MM.1S (cell line): ENCODE data around the gene CDC123.
"Not testable (repeated sequence)": the region's sequence is repeated elsewhere in the genome, so short reads cannot be mapped to it uniquely, and the experiment has no call there.

Experiments used
- DNase-seq: peaks from one replicate; pipeline ENCODE4 v3.0.0-alpha.2; 2015
- H2AFZ ChIP-seq: fragments of 300-600 bp; sonication (generic); 2 replicates; pipeline ENCODE4 v1.6.0; 2016; ENCODE audit warnings: antibody characterized with exemption, low read length
- H3F3A ChIP-seq: fragments of 300-600 bp; sonication (generic); 2 replicates; pipeline ENCODE4 v1.6.1; 2016; ENCODE audit warnings: mild to moderate bottlenecking, antibody characterized with exemption, low read length, moderate library complexity, mixed read lengths; ENCODE audit not compliant: insufficient read depth
- H3K27ac ChIP-seq: fragments of 300-600 bp; sonication (generic); 2 replicates; pipeline ENCODE4 v1.5.1; 2016; ENCODE audit warnings: mild to moderate bottlenecking, low read length
- H3K27me3 ChIP-seq: fragments of 300-600 bp; sonication (generic); replicated peaks from 2 replicates; pipeline ENCODE4 v1.6.0; 2016; ENCODE audit warnings: low read length; ENCODE audit not compliant: insufficient read depth
- H3K36me3 ChIP-seq: fragments of 300-600 bp; sonication (generic); replicated peaks from 2 replicates; pipeline ENCODE4 v1.6.1; 2016; ENCODE audit warnings: mild to moderate bottlenecking, low read length, mixed read lengths; ENCODE audit not compliant: insufficient read depth
- H3K4me1 ChIP-seq: fragments of 300-600 bp; sonication (generic); 2 replicates; pipeline ENCODE4 v1.6.1; 2016; ENCODE audit warnings: low read length, mixed read lengths
- H3K4me2 ChIP-seq: fragments of 300-600 bp; sonication (generic); 2 replicates; pipeline ENCODE4 v1.6.0; 2016; ENCODE audit warnings: low read depth, low read length
- H3K4me3 ChIP-seq: fragments of 300-600 bp; sonication (generic); 2 replicates; pipeline ENCODE4 v1.5.1; 2016; ENCODE audit warnings: low read length, mixed read lengths
- H3K79me2 ChIP-seq: fragments of 300-600 bp; sonication (generic); 2 replicates; pipeline ENCODE4 v1.6.1; 2016; ENCODE audit warnings: mixed run types, low read length, mixed read lengths
- H3K9ac ChIP-seq: fragments of 300-600 bp; sonication (generic); 2 replicates; pipeline ENCODE4 v1.6.1; 2016; ENCODE audit warnings: low read length, mixed read lengths
- H3K9me2 ChIP-seq: fragments of 300-600 bp; sonication (generic); replicated peaks from 2 replicates; pipeline ENCODE4 v1.6.1; 2016; ENCODE audit warnings: mild to moderate bottlenecking, low read length, mixed read lengths; ENCODE audit not compliant: insufficient read depth
- H3K9me3 ChIP-seq: fragments of 300-600 bp; sonication (generic); replicated peaks from 2 replicates; pipeline ENCODE4 v1.6.1; 2016; ENCODE audit warnings: mild to moderate bottlenecking, low read length, mixed read lengths; ENCODE audit not compliant: insufficient read depth
- H4K20me1 ChIP-seq: fragments of 300-600 bp; sonication (generic); 2 replicates; pipeline ENCODE4 v1.6.1; 2016; ENCODE audit warnings: mild to moderate bottlenecking, low read length, moderate library complexity, mixed read lengths; ENCODE audit not compliant: insufficient read depth
- CTCF ChIP-seq: fragments of 300-600 bp; sonication (generic); IDR thresholded peaks from 2 replicates; pipeline ENCODE4 v1.5.1; 2016; ENCODE audit warnings: antibody characterized with exemption, low read length, mixed read lengths
- EZH2 ChIP-seq: fragments of 300-600 bp; sonication (generic); optimal IDR thresholded peaks from 2 replicates; pipeline ENCODE3; 2017; ENCODE audit warnings: low read depth, mild to moderate bottlenecking, antibody characterized with exemption, low read length, mixed read lengths
- EZH2phosphoT487 ChIP-seq: fragments of 300-600 bp; sonication (generic); IDR thresholded peaks from 2 replicates; pipeline ENCODE4 v1.6.1; 2018; ENCODE audit warnings: antibody characterized with exemption, low read length

The CDC123 gene

GRCh38 chr10:12250181-12250580 lies 54.2 kb downstream of the CDC123 start:
- H3K36me3 ChIP-seq: no peaks in the 10 kb centered on the region
- DNase-seq: no peak
- TF ChIP-seq EZH2: no peak
- TF ChIP-seq EZH2phosphoT487: no peak
- TF ChIP-seq CTCF: no peak
- H3K9me2 ChIP-seq: no peaks in the 10 kb centered on the region
- no peak overlapping the region for H2AFZ ChIP-seq
- no peak overlapping the region for H3K27ac ChIP-seq
- no peaks in the 10 kb centered on the region for H3K27me3 ChIP-seq
- no peaks in the 10 kb centered on the region for H3K9me3 ChIP-seq
- H3K9ac ChIP-seq: no peak overlapping the region
- no peaks in the 10 kb centered on the region for H4K20me1 ChIP-seq
- H3K4me3 ChIP-seq: no peak overlapping the region
- no peaks in the 10 kb centered on the region for H3F3A ChIP-seq
- no peak overlapping the region for H3K4me2 ChIP-seq
- H3K4me1 ChIP-seq: no peaks in the 10 kb centered on the region
- H3K79me2 ChIP-seq: no peaks in the 10 kb centered on the region

- not testable (repeated sequence) for H3K27me3 ChIP-seq, H3K27ac ChIP-seq, H3K36me3 ChIP-seq, H3K4me2 ChIP-seq, H3F3A ChIP-seq, H4K20me1 ChIP-seq, H3K9ac ChIP-seq, H3K4me1 ChIP-seq, H3K9me3 ChIP-seq, H3K79me2 ChIP-seq, H2AFZ ChIP-seq, H3K9me2 ChIP-seq, DNase-seq, H3K4me3 ChIP-seq
These were observed 54.7 kb downstream of the CDC123 start for GRCh38 chr10:12250702-12251101.

GRCh38 chr10:12251581-12251980 lies 55.6 kb downstream of the CDC123 start:
- no peak overlapping the region for H3K27ac ChIP-seq
- no peak for DNase-seq
- H3F3A ChIP-seq: no peaks in the 10 kb centered on the region
- no peaks in the 10 kb centered on the region for H3K36me3 ChIP-seq
- TF ChIP-seq EZH2phosphoT487 (no peak), EZH2 (no peak), CTCF (no peak)
- H3K9me3 ChIP-seq: no peaks in the 10 kb centered on the region
- no peaks in the 10 kb centered on the region for H4K20me1 ChIP-seq
- no peak overlapping the region for H2AFZ ChIP-seq
- no peaks in the 10 kb centered on the region for H3K9me2 ChIP-seq
- H3K4me3 ChIP-seq: no peak overlapping the region
- no peak overlapping the region for H3K9ac ChIP-seq
- H3K4me2 ChIP-seq: no peak overlapping the region
- no peaks in the 10 kb centered on the region for H3K79me2 ChIP-seq
- H3K4me1 ChIP-seq: no peaks in the 10 kb centered on the region
- H3K27me3 ChIP-seq: no peaks in the 10 kb centered on the region

GRCh38 chr10:12252882-12253546 lies 57.0 kb downstream of the CDC123 start:
- DNase-seq: no peak
- H3K4me1 ChIP-seq: no peaks in the 10 kb centered on the region
- no peak overlapping the region for H3K4me3 ChIP-seq
- H3K79me2 ChIP-seq: no peaks in the 10 kb centered on the region
- no peak overlapping the region for H3K9ac ChIP-seq
- no peaks in the 10 kb centered on the region for H3K9me3 ChIP-seq
- no peak overlapping the region for H3K4me2 ChIP-seq
- TF ChIP-seq CTCF (peak; percentile 26), EZH2phosphoT487 (no peak), EZH2 (no peak)
- H3F3A ChIP-seq: no peaks in the 10 kb centered on the region
- no peaks in the 10 kb centered on the region for H3K9me2 ChIP-seq
- no peaks in the 10 kb centered on the region for H3K36me3 ChIP-seq
- H2AFZ ChIP-seq: no peak overlapping the region
- no peaks in the 10 kb centered on the region for H3K27me3 ChIP-seq
- H3K27ac ChIP-seq: no peak overlapping the region
- H4K20me1 ChIP-seq: no peaks in the 10 kb centered on the region
